Measurements from ENCODE around the gene PCNX2.

DNA sequence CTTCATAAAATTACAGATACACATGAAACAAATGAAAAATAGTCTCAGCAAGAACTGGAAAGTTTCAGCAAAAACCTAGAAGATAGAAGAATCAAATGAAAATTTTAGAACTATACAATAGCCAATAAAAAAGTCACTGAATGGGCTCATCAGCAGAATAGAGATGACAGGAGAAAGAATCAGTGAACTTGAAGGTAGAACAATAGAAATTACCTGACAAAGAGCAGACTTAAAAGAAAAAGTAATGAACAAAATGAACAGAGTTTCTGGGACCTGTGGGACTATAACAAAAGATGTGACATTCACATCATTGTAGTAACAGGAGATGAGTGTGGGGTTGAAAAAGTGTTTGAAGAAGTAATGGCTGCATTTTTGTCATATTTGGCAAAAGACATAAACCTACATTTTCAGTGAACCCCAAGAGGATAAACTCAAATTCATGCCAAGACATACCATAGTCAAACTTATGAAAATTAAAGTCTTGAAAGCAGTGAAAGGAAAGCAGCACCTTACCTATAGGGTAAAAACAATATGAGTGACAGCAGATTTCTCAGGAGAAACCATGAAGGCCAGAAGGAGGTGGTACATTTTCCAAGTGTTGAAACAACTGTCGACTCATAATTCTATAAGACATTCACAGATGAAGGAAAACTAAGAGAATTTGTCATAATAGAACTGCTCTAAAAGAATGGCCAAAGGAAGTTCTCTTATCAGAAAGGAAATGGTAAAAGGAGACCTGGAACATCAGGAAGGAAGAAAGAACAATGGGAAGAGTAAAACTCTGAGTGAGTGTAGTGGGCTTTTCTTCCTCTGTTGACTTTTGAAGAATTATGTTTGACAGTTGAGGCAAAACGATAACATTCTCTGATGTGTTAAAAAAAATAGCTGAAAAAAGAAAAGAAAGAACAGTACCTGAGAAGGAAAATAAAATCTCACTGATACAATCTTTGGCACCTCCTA, 321.6 kb downstream of the PCNX2 start:
- TF ChIP-seq POLR2A (IDR thresholded peaks at IDR 0.05) (no peak), EP300 (IDR thresholded peaks at IDR 0.05) (no peak)
- TF ChIP-seq, protein P1, sequence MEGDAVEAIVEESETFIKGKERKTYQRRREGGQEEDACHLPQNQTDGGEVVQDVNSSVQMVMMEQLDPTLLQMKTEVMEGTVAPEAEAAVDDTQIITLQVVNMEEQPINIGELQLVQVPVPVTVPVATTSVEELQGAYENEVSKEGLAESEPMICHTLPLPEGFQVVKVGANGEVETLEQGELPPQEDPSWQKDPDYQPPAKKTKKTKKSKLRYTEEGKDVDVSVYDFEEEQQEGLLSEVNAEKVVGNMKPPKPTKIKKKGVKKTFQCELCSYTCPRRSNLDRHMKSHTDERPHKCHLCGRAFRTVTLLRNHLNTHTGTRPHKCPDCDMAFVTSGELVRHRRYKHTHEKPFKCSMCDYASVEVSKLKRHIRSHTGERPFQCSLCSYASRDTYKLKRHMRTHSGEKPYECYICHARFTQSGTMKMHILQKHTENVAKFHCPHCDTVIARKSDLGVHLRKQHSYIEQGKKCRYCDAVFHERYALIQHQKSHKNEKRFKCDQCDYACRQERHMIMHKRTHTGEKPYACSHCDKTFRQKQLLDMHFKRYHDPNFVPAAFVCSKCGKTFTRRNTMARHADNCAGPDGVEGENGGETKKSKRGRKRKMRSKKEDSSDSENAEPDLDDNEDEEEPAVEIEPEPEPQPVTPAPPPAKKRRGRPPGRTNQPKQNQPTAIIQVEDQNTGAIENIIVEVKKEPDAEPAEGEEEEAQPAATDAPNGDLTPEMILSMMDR (IDR thresholded peaks at IDR 0.05): no peak
